Measurements from ENCODE around the gene MPO. TPM values are rescaled to one million over a fixed set of nuclear protein-coding genes. Genes with fewer than 3 reads are reported as not detected.

MPO gene
- total and polyA plus RNA-seq, 9 of the 15 experiments (the other 6 are each of a cell fraction or from before 2014, with no cell fraction given): 0.04 to 0.47 (median 0.39) TPM; not detected in 6

- peak; percentile 16 to 34 (median 31); a peak in 4 of 6 replicates for TF ChIP-seq CTCF (IDR thresholded peaks at IDR 0.05 in 2 of 3, conservative IDR thresholded peaks at IDR 0.05 in 1 of 3; ENCODE audit: insufficient read depth in 2 of 3, low read depth in 1 of 3, low read length in 3 of 3)
- TF ChIP-seq FOXJ2 (tag; IDR thresholded peaks at IDR 0.05): no peak
- TF ChIP-seq HOMEZ (CRISPR knock-in tag; IDR thresholded peaks at IDR 0.05): no peak
- TF ChIP-seq SOX6 (IDR thresholded peaks at IDR 0.05): no peak
- TF ChIP-seq, protein P1, sequence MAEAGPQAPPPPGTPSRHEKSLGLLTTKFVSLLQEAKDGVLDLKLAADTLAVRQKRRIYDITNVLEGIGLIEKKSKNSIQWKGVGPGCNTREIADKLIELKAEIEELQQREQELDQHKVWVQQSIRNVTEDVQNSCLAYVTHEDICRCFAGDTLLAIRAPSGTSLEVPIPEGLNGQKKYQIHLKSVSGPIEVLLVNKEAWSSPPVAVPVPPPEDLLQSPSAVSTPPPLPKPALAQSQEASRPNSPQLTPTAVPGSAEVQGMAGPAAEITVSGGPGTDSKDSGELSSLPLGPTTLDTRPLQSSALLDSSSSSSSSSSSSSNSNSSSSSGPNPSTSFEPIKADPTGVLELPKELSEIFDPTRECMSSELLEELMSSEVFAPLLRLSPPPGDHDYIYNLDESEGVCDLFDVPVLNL (CRISPR knock-in tag; IDR thresholded peaks at IDR 0.05; ENCODE audit: low read depth): no peak
- TF ChIP-seq ZNF764 (CRISPR knock-in tag; IDR thresholded peaks at IDR 0.05; ENCODE audit: low read depth): no peak
- TF ChIP-seq POLR2AphosphoS2 (IDR thresholded peaks at IDR 0.05; ENCODE audit: low read length): no peak
Observed at GRCh38 chr17:58254803-58255202, 25.9 kb downstream of the MPO start (continued).
